Epidermal melanocyte (primary cell): Measurements from ENCODE around the gene SHISA5.

Source experiments
- DNase-seq: peaks from one replicate; pipeline ENCODE4 v3.0.0; 2011; ENCODE audit warnings: low spot score; ENCODE audit not compliant: insufficient read length

The SHISA5 gene

DNA sequence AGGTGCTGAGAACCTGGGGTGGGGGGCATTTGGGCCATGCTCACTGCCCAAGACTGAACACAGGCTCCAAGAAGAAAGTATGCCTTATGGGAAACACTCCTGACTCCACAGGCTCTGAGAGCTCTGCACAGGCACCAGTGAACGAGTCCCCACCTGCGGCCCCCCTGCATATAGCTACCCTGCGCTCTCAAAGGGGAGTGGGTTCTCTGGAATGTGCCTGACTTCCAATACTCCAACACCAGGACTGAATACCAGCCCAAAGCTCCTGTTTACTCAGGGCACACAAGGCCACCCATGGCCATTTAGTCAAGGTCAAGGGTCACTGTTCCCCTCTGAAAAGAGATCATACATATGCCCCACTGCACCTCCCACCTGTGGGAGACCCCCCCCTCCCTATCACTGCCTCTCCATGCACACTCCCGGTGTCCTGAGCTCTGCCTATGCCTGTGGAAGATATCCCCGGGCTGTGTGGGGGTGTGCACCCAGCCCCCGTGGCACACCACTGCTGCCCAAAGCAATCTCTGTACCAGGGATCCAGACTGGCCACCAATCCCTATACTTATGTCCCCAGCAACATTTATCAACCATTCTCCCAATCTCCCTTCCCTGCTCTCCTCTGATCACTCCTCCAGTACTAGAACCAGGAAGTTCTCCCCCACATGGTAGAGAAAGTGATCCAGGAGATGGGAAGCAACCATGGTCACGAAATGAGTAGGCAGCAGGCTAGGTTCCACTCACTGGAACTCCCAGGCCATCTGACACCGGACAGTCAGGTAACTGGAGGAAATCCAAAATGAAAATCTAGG lies 72.5 kb downstream of the SHISA5 start:
- peak; percentile 15 for DNase-seq

DNA sequence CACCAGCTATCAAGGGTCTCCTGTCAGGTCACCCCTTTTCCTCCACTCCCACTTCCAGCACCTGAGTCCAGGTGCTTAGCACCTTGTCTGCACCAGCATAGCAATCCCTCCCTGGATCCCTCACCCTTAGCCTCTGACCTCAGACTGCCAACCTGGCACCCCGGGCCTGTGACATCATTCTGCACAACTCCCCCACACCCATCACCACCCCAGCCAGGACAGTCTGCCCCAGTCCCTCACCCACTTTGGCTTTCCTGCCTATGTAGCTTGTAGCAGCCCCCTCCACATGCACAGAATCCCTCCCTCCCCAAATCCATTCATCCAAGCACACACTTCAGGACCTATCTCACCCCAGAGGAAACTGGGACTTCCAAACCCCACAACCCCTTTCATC lies 73.3 kb downstream of the SHISA5 start:
- DNase-seq = peak; percentile 4

DNA sequence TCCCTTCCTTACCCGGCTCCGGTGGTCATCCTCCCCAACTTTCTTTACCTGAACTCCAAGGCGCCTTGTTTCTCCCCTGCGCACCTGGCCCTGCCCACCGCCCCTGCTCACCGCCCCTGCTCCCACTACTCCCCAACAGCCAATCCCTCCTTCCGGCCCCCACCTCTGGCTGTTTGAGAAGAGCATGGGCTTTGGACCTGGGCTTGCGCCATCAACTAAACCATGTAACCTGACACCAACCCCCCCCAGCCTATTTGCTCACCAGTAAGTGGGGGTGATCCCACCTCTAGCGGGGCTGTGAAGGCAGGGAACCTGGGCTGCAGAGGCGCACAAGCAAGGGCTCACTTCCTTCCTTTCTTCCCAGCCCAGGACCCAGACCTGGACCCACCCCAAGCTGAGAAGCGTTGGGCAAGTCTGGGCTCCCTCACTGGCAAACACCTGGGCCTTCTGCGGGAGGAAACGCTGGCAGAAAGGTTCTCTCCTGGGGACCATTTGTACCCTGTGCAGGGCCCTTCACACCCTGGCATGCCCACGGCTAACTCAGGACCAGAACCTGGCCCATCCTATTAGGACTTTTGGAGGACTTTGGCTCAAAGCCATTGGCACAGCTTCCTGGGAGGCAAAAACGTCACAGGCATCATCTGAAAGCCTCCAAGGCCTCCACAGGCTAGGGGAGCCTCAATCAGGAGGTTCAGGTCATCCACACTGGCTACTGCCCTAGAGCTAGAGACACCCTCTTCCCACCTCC lies 73.8 kb downstream of the SHISA5 start, which contains the start of gene PLXNB1:
TSS of gene PLXNB1 (minus strand) at position 127 of the 748 bp plus-strand sequence. CDS start 5,475 bp downstream, outside the sequence.
- DNase-seq = peak; percentile 14

DNA sequence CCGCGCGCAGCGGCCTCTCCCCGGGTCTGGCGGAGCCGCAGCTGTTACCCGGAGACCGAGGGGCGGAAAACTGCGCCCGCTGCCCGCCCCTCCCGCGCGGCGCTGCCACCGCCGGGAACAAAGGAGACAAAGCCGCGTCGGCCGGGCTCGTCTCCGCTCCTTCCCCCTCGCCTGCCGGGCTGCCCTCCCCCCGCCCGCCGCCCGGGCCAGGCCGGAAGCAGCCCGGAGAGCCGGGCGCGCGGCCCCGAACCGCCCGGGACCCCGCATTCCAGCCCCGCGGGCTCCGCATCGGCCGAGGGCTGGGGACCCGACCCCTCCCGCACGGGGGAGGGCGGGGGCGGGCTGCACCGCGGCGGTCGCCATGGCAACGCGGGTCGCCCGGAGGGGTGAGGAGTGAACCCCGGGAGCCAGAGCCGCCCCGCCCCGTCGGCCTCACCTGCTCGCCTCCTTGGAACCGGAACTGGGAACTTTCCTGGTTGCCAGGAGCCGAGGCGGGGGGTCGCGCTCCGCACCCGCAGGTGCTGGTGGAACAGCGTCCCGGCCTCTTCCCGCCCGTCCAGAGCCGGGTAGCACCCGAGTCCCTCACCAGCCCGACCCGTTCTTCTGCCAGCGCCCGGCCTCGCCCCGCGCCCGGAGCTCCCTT lies 74.5 kb downstream of the SHISA5 start:
- peak; percentile 65 for DNase-seq

DNA sequence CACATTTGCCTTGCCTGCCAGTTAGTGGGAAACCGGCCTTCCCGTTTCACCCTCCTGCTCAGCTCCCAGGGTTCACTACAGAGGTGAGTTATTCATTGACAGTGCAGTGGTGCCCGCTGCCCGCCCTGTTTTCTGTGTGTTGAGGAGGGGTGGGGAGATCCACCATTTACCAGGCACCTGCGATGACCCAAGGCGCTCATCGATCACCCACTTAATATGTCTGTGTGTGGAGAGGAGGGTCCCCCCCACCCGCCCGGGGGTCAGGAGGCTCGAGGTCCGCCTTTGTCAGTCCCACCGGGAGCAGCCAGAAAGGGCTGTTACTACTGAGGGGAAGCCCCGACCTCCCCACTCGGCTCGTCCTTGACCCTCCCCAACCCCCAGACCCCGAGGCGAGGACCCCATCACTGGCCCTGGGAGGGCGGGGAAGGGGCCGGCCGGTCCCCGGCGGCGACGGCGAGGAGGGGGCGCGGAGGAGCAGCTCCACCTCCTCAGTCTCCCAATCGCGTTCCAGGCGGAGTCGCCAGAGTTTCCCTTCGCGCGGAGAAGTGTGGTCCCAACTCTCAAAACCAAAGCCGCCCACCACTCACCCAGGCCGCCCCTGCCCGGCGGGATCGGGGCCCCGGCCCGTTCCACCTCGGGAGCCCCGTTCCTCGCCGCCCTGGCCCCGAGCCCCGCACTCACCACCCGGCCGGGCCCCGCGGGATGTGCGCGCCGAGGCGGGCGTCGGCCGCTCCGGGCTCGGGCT lies 75.2 kb downstream of the SHISA5 start:
- no peak for DNase-seq

DNA sequence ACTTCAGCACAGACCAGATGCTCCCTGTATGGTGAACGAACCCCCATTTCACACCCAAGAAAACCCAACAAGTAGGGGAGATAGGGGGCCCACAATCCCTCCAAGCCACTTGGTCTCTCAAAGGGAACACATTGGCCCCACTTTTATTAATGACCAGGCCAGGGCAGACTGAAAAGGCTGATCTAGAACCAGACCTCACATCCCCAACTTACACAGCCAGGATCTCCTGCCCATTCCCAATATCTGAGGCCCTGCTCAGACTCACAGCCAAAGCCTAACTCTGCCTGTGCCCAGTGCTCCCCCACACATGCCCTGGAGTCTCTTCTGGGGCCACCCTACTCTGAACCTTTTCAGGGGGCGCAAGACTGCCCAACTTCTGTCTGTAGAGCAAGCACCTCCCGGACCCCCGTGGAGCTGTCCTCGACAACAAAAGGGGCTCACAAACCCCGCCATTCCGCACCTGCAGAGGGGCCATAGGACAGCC lies 75.8 kb downstream of the SHISA5 start:
- no peak for DNase-seq

DNA sequence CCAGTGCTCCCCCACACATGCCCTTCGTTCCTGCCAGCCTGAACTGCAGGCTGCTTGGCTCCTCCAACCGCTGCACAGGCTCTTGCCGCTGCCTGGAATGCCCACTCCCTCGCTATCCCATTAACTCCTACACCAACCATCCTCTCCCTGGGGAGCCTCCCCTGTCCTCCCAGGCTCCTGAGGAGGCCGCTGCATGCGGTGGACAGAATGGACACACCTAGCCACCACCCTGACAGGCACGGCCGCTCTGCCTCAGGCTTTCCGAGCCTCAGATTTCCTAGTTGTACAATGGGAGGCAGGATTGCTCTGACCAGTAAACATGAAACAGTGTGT lies 76.4 kb downstream of the SHISA5 start:
- no peak for DNase-seq

DNA sequence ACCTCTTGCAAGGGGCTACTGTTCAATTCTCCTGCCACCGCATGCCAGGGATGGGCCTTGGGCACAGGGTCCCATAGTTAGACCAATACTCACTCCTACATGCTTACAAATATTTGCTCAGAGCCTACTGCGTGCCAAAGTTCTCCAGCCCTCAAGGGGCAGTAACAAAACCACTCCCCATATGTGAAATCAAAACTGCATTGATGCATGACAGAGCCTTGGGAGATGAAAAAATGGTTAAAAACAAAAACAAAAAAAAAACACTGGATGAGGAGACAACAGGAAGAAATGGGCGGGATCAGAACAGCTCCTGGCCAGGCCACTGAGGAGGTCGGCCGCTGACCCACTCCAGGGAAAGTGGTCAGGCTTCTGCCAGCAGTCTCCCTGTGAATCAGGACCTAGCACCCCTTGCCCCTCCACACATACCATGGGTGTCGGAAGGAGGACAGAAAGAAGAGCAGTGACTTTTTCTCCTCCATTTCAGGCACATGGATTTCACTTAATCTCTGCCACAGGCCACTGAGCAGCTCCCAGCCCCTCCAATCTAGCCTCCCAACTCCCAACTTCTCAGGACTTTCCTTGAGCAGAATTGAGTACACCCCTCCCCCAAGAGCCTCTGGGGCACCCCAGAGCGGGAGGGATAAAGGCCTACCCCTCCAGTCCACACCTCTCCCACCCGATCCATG lies 76.9 kb downstream of the SHISA5 start:
- peak; percentile 86 for DNase-seq

DNA sequence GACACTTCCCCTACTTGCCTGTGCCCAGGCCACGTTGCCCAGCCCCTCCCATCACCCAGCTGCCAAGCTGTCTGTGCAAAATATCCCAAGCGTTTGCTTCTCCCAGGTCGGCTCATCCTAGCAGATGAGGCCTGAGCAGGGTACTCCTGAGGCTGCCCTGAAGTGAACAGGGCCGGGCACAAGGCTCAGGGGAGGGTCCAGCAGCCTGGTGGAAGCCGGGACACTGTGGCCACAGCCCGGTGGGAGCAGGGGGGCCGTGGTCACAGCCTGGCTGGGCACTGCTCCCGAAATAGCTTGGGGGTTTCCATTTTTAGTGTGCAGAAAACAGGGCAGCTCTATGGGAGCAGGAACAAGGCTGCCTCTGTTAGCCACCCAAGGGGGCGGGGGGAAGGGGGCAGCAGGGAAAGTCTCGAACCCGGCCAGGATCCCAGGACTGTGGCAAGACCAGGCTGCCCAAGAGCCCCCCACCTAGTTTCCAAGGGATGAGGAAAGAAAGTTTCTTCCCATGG lies 77.5 kb downstream of the SHISA5 start:
- peak; percentile 92 for DNase-seq

DNA sequence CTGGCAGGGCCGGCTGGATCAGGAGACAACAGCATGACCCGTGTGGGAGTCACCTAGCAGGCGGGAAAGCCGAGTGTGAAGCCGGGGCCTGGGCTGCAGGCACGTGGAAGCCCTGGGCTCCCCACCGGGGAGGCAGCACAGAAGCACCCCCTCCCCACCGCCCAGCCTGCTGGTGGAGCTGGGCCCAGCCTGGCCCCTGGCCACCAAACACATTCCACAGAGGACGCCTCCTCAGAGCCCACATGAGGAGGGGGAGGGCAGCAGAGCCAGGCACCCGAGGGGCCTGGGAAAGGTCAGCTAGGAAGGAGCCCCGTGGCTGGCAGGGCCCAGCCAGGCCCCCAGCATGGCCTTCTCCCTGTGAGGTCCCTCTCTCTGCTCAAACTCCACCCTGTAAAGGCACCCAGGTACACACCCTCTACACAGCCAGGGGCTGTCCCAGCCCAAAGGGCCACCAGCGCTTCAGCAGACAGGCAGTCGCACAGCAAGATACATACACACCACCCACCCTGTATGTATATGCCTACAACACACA lies 78.6 kb downstream of the SHISA5 start:
- no peak for DNase-seq

DNA sequence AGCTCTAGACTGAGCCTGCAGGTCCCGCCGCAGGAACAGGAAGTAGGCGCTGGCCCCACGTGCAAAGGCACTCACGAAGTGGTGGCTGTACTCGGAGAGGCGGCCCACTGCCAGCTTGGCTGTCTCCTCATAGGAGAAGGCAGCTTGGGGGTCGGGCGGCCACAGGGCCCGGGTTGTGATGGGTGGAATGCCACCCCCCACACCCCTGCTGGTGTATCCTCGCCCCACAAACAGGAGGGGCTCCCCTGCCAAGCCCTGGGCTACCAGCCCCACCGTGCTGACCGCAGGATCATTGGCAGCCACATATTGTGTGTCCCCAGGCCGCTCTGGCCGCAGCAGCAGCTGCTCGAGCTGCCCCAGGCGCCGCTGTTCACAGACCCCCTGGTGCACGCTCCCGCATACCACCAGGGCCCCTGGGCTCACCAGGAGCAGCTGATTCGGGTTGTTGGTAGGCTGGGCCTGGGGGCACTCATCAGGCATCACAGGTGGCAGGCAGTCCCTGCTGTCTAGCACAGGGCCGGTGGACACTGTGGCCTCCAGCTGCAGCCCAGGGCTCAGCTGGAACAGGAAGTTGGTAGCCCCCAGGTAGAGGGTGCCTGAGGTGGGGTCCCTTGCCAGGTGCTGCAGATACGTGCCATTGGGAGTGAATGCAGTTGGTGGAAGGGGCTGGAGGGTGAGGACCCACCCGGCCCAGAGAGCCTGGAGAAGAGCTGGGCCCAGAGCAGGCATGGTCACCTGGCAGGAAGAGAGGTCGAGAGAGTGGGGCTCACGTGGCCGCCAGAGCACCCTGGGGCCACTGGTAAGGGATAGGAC lies 79.9 kb downstream of the SHISA5 start:
- DNase-seq = no peak

DNA sequence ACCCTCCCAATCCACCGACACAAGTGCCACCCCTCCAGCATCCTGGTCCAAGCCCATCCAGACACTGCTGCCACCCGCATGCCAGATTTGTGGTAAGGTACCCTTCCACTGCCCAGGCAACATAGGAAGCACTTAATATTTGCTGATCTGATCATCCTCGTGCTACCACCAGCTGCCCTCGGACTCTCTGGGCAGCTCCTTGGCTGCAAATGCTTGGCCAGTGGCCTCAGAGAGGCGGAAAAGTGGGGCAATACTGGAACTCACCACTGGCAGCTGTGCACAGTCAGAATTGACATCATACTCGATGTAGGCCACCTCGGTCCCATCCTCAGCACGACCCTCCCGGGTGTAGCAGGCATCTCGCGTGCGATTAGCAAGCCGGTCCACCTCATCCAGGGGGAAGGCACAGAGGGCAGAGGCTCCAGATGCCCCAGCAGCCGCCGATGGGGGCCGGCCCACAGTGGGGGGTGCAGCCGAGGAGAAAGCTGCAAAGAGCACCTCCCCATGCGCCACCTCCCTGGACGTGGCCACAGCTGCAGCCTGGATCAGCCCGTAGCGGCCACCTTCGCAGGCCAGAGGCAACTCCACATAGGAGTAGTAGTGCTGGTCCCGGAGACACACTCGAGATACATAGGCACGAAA lies 80.6 kb downstream of the SHISA5 start:
- DNase-seq = no peak

DNA sequence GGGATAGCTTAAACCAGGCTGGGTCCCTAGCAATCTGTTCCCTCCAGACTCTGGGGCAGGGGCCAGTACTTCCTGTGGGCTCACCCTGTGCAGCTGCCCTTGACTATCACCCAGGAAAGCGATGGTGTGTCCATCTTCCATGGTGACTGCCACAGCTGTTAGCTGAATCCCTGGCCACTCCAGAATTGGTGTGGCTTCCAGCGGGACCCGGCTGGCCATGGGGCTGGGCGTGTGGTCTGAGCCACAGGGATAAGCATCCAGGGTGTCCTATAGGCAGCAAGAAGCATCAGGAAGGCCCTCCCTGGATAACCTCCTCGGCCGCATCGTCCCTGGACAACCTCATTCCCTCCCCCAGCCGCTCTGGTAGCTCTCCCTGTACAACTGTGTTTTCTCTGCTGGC lies 81.3 kb downstream of the SHISA5 start:
- no peak for DNase-seq

DNA sequence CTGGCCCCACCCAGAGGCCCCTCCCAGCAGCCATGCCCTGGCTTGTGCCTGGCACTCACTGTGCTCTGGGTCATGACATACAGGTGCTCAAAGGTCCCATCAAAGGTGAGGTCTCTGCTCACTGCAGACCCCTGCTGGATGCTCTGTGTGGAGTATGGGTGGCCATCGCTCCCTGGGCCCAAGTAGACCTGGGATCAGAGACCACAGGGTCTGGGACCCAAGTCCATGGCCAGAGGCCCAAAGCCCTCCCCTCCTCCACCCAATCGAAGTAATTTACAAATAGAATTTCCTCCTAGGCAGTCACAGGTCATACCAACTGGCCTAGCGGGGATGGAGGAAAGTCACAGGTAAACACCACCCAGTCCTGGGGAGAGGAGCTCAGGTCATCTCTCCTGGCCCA lies 81.7 kb downstream of the SHISA5 start:
- no peak for DNase-seq

DNA sequence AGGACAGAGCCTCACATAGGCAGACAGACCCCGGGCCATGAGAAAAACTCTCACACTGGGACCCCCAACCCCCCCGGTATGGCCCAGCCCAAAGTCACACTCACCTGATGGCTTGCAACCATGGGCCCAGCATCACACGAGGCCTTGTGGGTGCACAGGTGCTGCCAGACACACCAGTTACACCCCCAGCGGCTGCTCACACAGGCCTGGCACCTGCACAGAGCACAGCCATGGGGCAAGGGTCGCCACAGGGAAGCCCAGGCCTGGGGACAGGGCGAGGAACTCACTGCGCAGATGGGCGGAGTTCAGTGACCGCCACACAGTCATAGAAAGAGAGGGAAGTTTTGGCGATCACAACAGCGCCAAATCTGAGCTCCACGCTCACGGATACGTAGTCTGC lies 83.4 kb downstream of the SHISA5 start:
- DNase-seq = no peak

DNA sequence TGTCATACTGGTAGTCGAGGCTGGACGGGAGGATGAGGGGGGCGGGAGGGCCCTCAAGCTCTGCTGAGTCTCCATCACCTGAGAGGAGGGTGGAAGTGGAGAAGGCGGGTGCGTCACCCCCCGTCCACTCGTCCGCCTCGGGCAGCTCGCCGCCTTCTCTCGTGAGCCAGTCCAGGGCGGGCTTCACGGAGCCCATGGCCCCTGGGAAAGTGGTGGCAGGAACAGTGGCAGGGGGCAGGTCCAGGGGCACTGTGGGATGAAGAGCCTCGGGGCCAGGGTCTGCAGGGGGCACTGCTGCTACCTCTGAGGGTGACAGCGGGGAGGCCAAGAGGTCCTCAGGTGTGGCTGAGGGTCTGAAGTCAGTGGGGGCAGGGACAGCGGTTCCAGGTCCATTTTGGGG lies 84.4 kb downstream of the SHISA5 start:
- no peak for DNase-seq

DNA sequence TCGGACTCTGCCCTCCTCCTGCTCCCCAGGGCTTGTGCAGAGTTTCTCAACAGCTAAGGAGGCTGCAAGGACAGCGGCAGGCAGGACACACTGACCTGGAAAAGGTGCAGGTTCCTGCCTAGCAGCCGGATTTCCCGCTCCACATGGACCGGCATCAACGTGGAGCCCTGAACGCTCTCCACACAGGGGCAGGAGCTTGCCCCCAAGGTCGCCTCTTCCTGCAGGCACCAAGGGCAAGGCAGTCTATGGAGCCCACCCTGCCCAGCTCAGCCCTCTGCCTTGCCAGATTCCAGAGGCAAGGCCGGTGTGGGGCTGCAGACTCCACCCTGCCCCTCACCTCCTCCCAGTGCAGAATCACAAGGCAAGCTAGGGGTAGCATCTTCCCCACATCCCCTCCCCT lies 84.8 kb downstream of the SHISA5 start:
- no peak for DNase-seq

DNA sequence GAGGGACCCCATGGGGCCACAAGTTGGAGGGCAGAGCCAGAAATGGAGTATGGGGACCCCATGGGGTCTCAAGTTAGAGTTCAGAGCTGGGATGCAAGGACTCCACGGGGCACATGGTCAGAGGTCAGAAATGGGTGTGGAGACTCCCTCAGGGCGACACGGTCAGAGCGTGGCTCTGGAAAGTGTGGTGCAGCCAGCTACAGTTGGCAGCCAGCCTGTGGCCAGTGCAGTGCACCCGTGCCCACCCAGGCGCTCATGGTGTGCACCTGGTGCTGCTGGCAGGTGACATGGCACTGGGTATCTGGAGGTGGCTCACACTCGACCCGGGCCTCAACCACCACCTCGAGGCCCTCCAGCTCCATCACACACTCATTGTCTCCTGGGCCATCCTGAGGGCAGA lies 85.3 kb downstream of the SHISA5 start:
- no peak for DNase-seq

DNA sequence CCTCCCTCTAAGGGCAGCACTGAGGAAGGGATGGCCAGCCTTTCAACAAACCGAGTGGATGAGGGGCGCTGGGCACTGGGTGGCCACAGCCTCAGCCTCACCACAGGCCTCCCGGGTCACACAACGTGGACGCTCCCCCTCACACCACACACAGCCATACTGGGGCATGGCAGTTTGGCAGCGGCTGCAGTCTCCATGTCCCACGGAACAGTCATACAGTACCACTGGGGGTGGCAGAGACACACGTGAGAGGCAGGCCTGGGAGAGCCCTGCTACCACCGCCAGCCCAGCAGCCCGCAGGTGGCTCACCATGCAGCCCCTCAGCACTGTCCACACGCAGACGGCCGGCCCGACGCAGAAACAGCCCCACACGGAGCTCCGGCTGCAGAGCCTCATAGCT lies 85.8 kb downstream of the SHISA5 start:
- no peak for DNase-seq
